B cell (primary cell): ENCODE results near the gene TJP3. TPM values are rescaled to one million over a fixed set of nuclear protein-coding genes. Genes with fewer than 3 reads are reported as not detected.

Source experiments
- ATAC-seq: fragments of 200-7000 bp; cut with Tn5 transposase; one replicate; pipeline ENCODE4 v1.10.0; 2021; ENCODE audit warnings: low read depth, mild to moderate bottlenecking, moderate number of reproducible peaks, moderate library complexity
- CTCF ChIA-PET: fragments of 350-600 bp; sonication (Branson Sonifier 250); formaldehyde crosslinking; loops from one replicate; lab custom pipeline; 2021; ENCODE audit warnings: antibody characterized with exemption, inconsistent platforms; lab: Charles Lee
- POLR2A ChIA-PET: fragments of 350-600 bp; sonication (Branson Sonifier 250); formaldehyde crosslinking; loops from one replicate; lab custom pipeline; 2021; ENCODE audit warnings: antibody characterized with exemption; lab: Charles Lee
- DNase-seq: peaks from one replicate; pipeline ENCODE4 v3.0.0; 2013
- H2AFZ ChIP-seq: 2 replicates; pipeline ENCODE4 v1.6.1; 2012; ENCODE audit warnings: mild to moderate bottlenecking, low read depth, low read length; ENCODE audit not compliant: insufficient read depth, poor library complexity, severe bottlenecking
- H3K27ac ChIP-seq, 2 donors: 1 replicate in 1 of 2; 2 replicates in 1 of 2; pipeline ENCODE4 v1.5.1; 2012 to 2013; ENCODE audit warnings: low read length in 2 of 2, mild to moderate bottlenecking in 2 of 2, moderate library complexity in 1 of 2
- H3K27me3 ChIP-seq, 4 experiments: fragments of 200-600 bp in 1 of 4; sonication (generic) in 1 of 4; replicated peaks in 1 of 4; 1 replicate in 2 of 4; 2 replicates in 2 of 4; pipeline versions ENCODE4 v1.6.1 to v1.7.0; 2013 to 2016; ENCODE audit warnings: low read length in 3 of 4, mild to moderate bottlenecking in 2 of 4, mixed read lengths in 1 of 4, moderate library complexity in 1 of 4; ENCODE audit not compliant: insufficient read depth in 4 of 4, control insufficient read depth in 3 of 4; ENCODE audit errors: control extremely low read depth in 1 of 4
- H3K36me3 ChIP-seq, 2 experiments: replicated peaks in 1 of 2; 1 replicate in 1 of 2; 2 replicates in 1 of 2; pipeline versions ENCODE4 v1.6.1 to v1.7.1; 2013; ENCODE audit warnings: low read length in 1 of 2; ENCODE audit not compliant: insufficient read depth in 2 of 2, control insufficient read depth in 1 of 2; ENCODE audit errors: control extremely low read depth in 1 of 2, extremely low read depth in 1 of 2
- H3K4me1 ChIP-seq, 2 donors: fragments of 200-600 bp in 1 of 2; sonication (generic) in 1 of 2; 1 replicate in 1 of 2; 2 replicates in 1 of 2; pipeline versions ENCODE4 v1.5.1 to v1.6.1; 2013 to 2017; ENCODE audit warnings: low read length in 2 of 2; ENCODE audit not compliant: control insufficient read depth in 2 of 2, insufficient read depth in 2 of 2
- H3K4me2 ChIP-seq: replicated peaks from 2 replicates; pipeline ENCODE3; 2012; ENCODE audit warnings: mild to moderate bottlenecking, low read depth, low read length; ENCODE audit not compliant: poor library complexity, severe bottlenecking
- H3K4me3 ChIP-seq, 5 experiments: fragments of 200-600 bp in 1 of 5; sonication (generic) in 1 of 5; 1 replicate in 3 of 5; 2 replicates in 2 of 5; pipeline versions ENCODE4 v1.5.1 to v1.7.0; 2011 to 2016; ENCODE audit warnings: low read length in 4 of 5, mild to moderate bottlenecking in 4 of 5, low read depth in 2 of 5, control low read depth in 1 of 5, moderate library complexity in 1 of 5; ENCODE audit not compliant: insufficient read depth in 1 of 5; ENCODE audit errors: control extremely low read depth in 1 of 5, extremely low read depth in 1 of 5
- H3K79me2 ChIP-seq: fragments of 200-600 bp; sonication (generic); one replicate; pipeline ENCODE4 v1.6.0; 2016; ENCODE audit warnings: low read length; ENCODE audit not compliant: control insufficient read depth, insufficient read depth
- H3K9ac ChIP-seq: fragments of 200-600 bp; sonication (generic); 2 replicates; pipeline ENCODE4 v1.6.1; 2017; ENCODE audit warnings: mild to moderate bottlenecking, low read length, moderate library complexity
- H3K9me3 ChIP-seq, 3 donors: one replicate each; pipeline versions ENCODE4 v1.6.1 to v1.7.1; 2013; ENCODE audit warnings: low read length in 2 of 3; ENCODE audit not compliant: control insufficient read depth in 2 of 3, insufficient read depth in 1 of 3; ENCODE audit errors: control extremely low read depth in 1 of 3
- H4K20me1 ChIP-seq: 2 replicates; pipeline ENCODE4 v1.6.0; 2012; ENCODE audit warnings: mild to moderate bottlenecking, low read length; ENCODE audit not compliant: insufficient read depth, control insufficient read depth, poor library complexity, severe bottlenecking
- H3K27ac Mint-ChIP-seq: one replicate; pipeline ENCODE4 v1.8.0; 2021; ENCODE audit warnings: mixed read lengths
- H3K27me3 Mint-ChIP-seq: one replicate; pipeline ENCODE4 v1.8.0; 2021; ENCODE audit warnings: mixed read lengths
- H3K4me1 Mint-ChIP-seq: one replicate; pipeline ENCODE4 v1.8.0; 2021; ENCODE audit warnings: mixed read lengths
- H3K4me3 Mint-ChIP-seq: one replicate; pipeline ENCODE4 v1.8.0; 2021; ENCODE audit warnings: mixed read lengths
- H3K9me3 Mint-ChIP-seq: one replicate; pipeline ENCODE4 v1.8.0; 2022; ENCODE audit warnings: mixed read lengths; ENCODE audit not compliant: insufficient read depth
- CTCF ChIP-seq: fragments of 200-600 bp; IDR thresholded peaks from one replicate; pipeline ENCODE4 v1.8.0; 2022; ENCODE audit warnings: antibody characterized with exemption, mild to moderate bottlenecking
- EZH2 ChIP-seq: IDR thresholded peaks from 2 replicates; pipeline ENCODE4 v1.6.1; 2012; ENCODE audit warnings: borderline replicate concordance, low read depth, mild to moderate bottlenecking, moderate library complexity, low read length; ENCODE audit not compliant: insufficient read depth, poor library complexity, severe bottlenecking
- WGBS: methylation state at CpG from one replicate; pipeline ENCODE4 v1.1.5; 2013; ENCODE audit warnings: missing lambda C conversion rate; ENCODE audit not compliant: insufficient coverage; 5-methylcytosine and 5-hydroxymethylcytosine counted together
- intact Hi-C: fragments of 100-400 bp; cut with micrococcal nuclease; formaldehyde crosslinking; loops from one replicate; pipeline ENCODE4 v1.10.0; 2022
- polyA plus RNA-seq: library from polyadenylated mRNA; depleted of rRNA; stranded (reverse); fragments of >200 nt; gene quantifications from 2 replicates; pipeline ENCODE4 v1.2.3, GENCODE V29; 2012
- total RNA-seq, 2 donors: library from RNA; stranded (reverse); fragments of 120-200 nt in 1 of 2; gene quantifications; 1 replicate in 1 of 2; 2 replicates in 1 of 2; pipeline versions ENCODE4 v1.2.3 to v1.2.4, GENCODE V29; 2013 to 2022

TJP3 gene
- total and polyA plus RNA-seq, 2 donors (not counting 1 experiment from before 2014, with no cell fraction given) = 2.1 to 2.9 TPM

GRCh38 chr19:3750211-3750610, 42.0 kb downstream of the TJP3 start:
- no peaks in the 10 kb centered on the region for H3K9me3 Mint-ChIP-seq
- no peaks in the 10 kb centered on the region for H3K27me3 Mint-ChIP-seq
- DNase-seq (no peak), ATAC-seq (no peak)
- WGBS = 93% methylated on average over 2 of the region's 2 CpGs
- ChIA-PET CTCF (no interaction called here), POLR2A (no interaction called here)
- Histone ChIP-seq H3K4me1 (no peaks in the 10 kb centered on the region), H2AFZ (no peak overlapping the region), H3K9me3 (peaks cover 0 to 6% (median 0%) of the 10 kb centered on the region in 3 donors), H4K20me1 (peaks cover 27% of the 10 kb centered on the region), H3K27me3 (no peaks in the 10 kb centered on the region), H3K79me2 (peaks cover 5% of the 10 kb centered on the region), H3K4me3 (no peak overlapping the region), H3K27ac (no peak overlapping the region), H3K36me3 (peaks cover 1 to 32% of the 10 kb centered on the region in 2 experiments), H3K4me2 (no peak overlapping the region), H3K9ac (no peak overlapping the region)
- peaks cover 5% of the 10 kb centered on the region for H3K4me1 Mint-ChIP-seq
- TF ChIP-seq CTCF (no peak), EZH2 (no peak)
- intact Hi-C loops = no loop called here
- H3K4me3 Mint-ChIP-seq = no peak overlapping the region
- H3K27ac Mint-ChIP-seq = no peak overlapping the region

GRCh38 chr19:3751236-3751635, 43.1 kb downstream of the TJP3 start:
- Histone ChIP-seq H3K4me2 (no peak overlapping the region), H3K4me1 (no peaks in the 10 kb centered on the region), H3K27ac (no peak overlapping the region), H3K36me3 (peaks cover 1 to 32% of the 10 kb centered on the region in 2 experiments), H3K4me3 (no peak overlapping the region), H3K79me2 (peaks cover 12% of the 10 kb centered on the region), H4K20me1 (peaks cover 32% of the 10 kb centered on the region), H3K9ac (no peak overlapping the region), H3K27me3 (no peaks in the 10 kb centered on the region), H3K9me3 (peaks cover 0 to 6% (median 0%) of the 10 kb centered on the region in 3 donors), H2AFZ (no peak overlapping the region)
- POLR2A ChIA-PET = no interaction called here
- ATAC-seq (no peak), DNase-seq (no peak)
- Mint-ChIP-seq H3K27ac (no peak overlapping the region), H3K9me3 (no peaks in the 10 kb centered on the region), H3K4me1 (peaks cover 5% of the 10 kb centered on the region), H3K4me3 (no peak overlapping the region), H3K27me3 (no peaks in the 10 kb centered on the region)
- 97% methylated on average over 25 of the region's 30 CpGs for WGBS
- TF ChIP-seq EZH2 (no peak), CTCF (no peak)
- intact Hi-C loops = no loop called here
- CTCF ChIA-PET = no interaction called here
